ENCODE measurements around the gene TEX48. TPM values are rescaled to one million over a fixed set of nuclear protein-coding genes. Genes with fewer than 3 reads are reported as not detected.

Gene TEX48
- total RNA-seq, 2 experiments from 2014 or later: 0.69 to 0.75 TPM

DNA sequence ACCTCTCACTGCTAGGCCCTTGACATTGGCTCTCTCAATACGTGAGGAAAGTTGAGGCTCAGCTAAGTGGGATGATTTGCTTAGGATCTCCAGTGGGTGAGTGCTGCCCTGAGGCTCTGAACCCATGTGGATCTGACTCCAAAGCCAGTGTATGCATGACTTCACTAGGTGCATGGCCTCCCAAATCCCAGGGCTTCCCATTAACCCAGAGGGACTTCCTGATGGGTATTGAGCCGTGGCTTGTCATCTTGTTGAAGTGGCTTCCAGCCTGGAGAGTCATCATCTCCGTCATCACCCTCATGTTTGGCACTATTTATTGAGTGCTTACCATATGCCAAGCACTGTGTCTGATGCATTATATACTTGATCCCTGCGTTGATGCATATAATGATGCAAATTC is 37.3 kb upstream of the TEX48 start:
- ATAC-seq (peak; percentile 3), DNase-seq (no peak)
- ChIA-PET POLR2A (interaction anchor here (0.6 to 2.4 kb wide), 9 partner anchors 15 to 270 kb away, joined by 3 to 22 read pairs (median 6); no protein-coding TSS in a partner anchor), CTCF (interaction anchor here (0.8 to 1.8 kb wide), 8 partner anchors 13 to 335 kb away, joined by 3 to 9 read pairs (median 3); no protein-coding TSS in a partner anchor)
- peaks cover 26% of the 10 kb centered on the region for H3K36me3 Mint-ChIP-seq (ENCODE audit: low read depth)
- H3K27ac Mint-ChIP-seq: peak overlapping the region; percentile 96
- H3K4me1 Mint-ChIP-seq: peaks cover 56% of the 10 kb centered on the region
- intact Hi-C loops (cut with DNase I, micrococcal nuclease): loop anchor here (1.0 to 5.0 kb wide), 8 partner anchors 15 to 317 kb away; partner anchors contain the start of genes TEX48 (in 2 of the 2) and TNFSF8 (in 1 of the 2)
- H3K4me3 Mint-ChIP-seq: no peak overlapping the region
- H3K27me3 Mint-ChIP-seq: peaks cover 2% of the 10 kb centered on the region
- peaks cover 4% of the 10 kb centered on the region for H3K9me3 Mint-ChIP-seq (ENCODE audit: low read depth)

DNA sequence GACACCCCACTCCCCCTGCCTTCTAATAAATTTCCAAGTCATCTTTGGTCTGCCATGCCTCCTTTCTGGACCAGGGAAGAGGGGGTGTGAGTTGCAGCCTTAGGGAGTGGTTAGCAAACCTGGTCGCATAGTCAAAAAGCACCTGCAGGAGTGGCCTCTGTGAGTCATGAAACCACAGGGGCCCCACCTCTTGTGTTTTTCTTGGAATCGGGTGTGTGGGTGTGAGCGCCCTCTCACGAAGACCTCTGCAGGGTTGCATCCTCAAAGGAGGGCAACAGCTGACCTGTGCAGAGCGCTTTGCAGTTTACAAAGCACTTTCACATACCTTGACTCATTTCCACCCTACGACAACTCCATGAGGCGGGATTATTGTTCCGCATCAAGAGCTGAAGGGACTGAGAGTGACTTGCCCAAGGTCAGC is 36.8 kb upstream of the TEX48 start:
- CTCF ChIA-PET: interaction anchor here (0.8 to 1.8 kb wide), 10 partner anchors 12 to 334 kb away, joined by 3 to 9 read pairs (median 4); partner anchors contain the start of gene TEX48
- Mint-ChIP-seq H3K27me3 (peaks cover 2% of the 10 kb centered on the region), H3K4me1 (peaks cover 56% of the 10 kb centered on the region), H3K9me3 (ENCODE audit: low read depth) (peaks cover 4% of the 10 kb centered on the region), H3K27ac (peak overlapping the region; percentile 96), H3K36me3 (ENCODE audit: low read depth) (peaks cover 26% of the 10 kb centered on the region), H3K4me3 (peak overlapping the region; percentile 15)
- DNase-seq: peak; percentile 95
- POLR2A ChIA-PET: interaction anchor here (0.6 to 2.4 kb wide), 11 partner anchors 15 to 271 kb away, joined by 3 to 22 read pairs (median 3); no protein-coding TSS in a partner anchor
- ATAC-seq: peak; percentile 94
- intact Hi-C loops (cut with DNase I, micrococcal nuclease): loop anchor here (1.0 to 5.0 kb wide), 9 partner anchors 15 to 317 kb away; partner anchors contain the start of genes TEX48 (in 2 of the 2) and TNFSF8 (in 1 of the 2)

DNA sequence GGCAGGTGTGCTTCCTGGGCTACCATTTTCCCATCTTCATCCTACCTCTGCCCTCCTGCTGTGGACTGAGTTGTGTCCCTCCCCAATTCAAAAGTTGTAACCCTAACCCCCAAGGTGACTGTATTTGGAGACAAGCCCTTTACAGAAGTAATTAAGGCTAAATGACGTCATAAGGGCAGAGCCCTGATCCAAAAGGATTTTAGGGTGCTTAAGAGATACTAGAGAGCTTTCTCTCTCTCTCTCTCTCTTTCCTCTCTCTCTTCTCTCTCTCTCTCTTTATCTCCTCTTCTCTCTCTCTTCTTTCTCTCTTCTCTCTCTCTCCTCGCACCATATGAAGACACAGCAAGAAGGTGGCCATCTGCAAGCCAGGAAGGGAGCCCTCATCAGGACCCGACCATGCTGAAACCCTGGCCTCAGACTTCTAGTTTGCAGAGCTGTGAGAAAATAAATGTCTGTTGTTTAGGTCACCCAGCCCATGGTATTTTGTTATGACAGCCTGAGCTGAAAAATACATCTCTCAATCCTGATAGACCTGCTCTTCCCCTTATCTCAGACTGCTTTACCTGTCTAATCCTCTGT is 36.0 kb upstream of the TEX48 start:
- CTCF ChIA-PET: interaction anchor here (0.7 to 1.8 kb wide), 5 partner anchors 12 to 36 kb away, joined by 4 to 9 read pairs (median 4); partner anchors contain the start of gene TEX48
- ATAC-seq (no peak), DNase-seq (no peak)
- peaks cover 2% of the 10 kb centered on the region for H3K27me3 Mint-ChIP-seq
- POLR2A ChIA-PET: interaction anchor here (0.6 to 2.4 kb wide), 4 partner anchors 20 to 240 kb away, joined by 3 to 22 read pairs (median 3); no protein-coding TSS in a partner anchor
- no peak overlapping the region for H3K4me3 Mint-ChIP-seq
- peak overlapping the region; percentile 96 for H3K27ac Mint-ChIP-seq
- peaks cover 4% of the 10 kb centered on the region for H3K9me3 Mint-ChIP-seq (ENCODE audit: low read depth)
- peaks cover 56% of the 10 kb centered on the region for H3K4me1 Mint-ChIP-seq
- H3K36me3 Mint-ChIP-seq (ENCODE audit: low read depth): peaks cover 26% of the 10 kb centered on the region
- intact Hi-C loops (cut with DNase I, micrococcal nuclease): loop anchor here (1.0 to 5.0 kb wide), 5 partner anchors 20 to 271 kb away; partner anchors contain the start of gene TEX48 (in 2 of the 2)

DNA sequence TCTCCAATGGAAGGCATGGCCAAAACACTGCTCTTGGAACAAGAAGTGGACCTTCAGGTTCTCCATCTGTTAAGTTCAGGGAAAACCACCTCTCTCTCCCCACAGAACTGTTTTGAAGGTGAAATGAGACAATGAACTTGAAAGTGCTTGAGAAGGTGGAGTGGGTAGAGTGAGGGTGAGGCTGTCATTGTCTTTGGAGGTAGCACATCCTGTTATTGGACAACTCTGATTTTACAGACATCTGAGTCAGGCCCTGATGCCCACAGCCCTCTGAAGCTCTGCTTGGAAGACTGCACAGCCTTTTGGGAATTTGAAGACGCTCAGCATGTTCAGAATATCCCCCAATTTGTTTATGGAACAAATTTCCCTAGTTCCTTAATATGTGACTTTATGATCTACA is 27.6 kb upstream of the TEX48 start:
- Mint-ChIP-seq H3K9me3 (ENCODE audit: low read depth) (no peaks in the 10 kb centered on the region), H3K27me3 (peaks cover 4% of the 10 kb centered on the region), H3K4me3 (no peak overlapping the region), H3K27ac (peak overlapping the region; percentile 40), H3K36me3 (ENCODE audit: low read depth) (peaks cover 17% of the 10 kb centered on the region), H3K4me1 (peaks cover 47% of the 10 kb centered on the region)
- POLR2A ChIA-PET: no interaction called here
- intact Hi-C loops (cut with DNase I, micrococcal nuclease): no loop called here
- DNase-seq (no peak), ATAC-seq (peak; percentile 79)
- CTCF ChIA-PET: interaction anchor here (1.0 to 1.2 kb wide), 3 partner anchors 29 to 280 kb away, joined by 3 to 5 read pairs (median 4); no protein-coding TSS in a partner anchor

DNA sequence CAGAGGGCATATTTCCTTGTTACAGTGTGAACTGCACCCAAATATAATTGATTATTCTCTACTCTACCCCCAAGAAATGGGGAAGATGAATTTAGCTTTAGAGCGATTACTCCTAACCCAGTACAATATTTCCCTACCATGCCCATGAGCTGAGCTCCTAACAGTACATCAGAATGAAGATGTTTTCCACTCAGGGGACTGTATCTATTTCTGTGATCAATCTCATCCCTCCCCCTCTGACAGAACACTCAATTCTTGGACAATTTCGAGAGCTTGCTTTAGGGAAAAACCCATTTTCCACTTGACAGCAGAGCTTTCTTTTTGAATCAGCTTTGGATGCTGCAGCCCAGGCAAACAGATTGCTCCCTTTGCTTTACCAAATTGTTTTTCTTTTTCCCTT is 24.7 kb upstream of the TEX48 start:
- peak overlapping the region; percentile 87 for H3K27ac Mint-ChIP-seq
- POLR2A ChIA-PET: interaction anchor here (1.3 to 1.8 kb wide), 3 partner anchors 9 to 16 kb away, joined by 5 to 12 read pairs (median 7); no protein-coding TSS in a partner anchor

DNA sequence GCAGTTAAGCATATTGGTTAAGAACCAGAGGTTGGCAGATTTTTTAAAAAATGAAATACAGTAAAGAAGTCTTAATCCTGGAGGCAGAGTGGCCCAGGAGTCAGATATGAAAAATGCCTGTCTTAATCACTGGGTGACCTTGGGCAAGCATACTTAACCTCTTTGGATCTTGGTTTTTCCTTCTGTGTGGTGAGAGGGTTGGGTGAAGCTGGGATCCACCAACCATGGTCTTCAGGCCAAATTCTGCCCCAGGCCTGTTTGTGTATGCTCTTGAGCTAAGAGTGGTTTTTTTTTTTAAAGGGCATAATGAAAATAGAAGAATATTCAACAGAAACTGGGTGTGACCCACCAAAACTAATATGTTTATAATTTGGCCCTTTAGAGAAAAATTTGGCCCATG is 20.0 kb upstream of the TEX48 start:
- peaks cover 31% of the 10 kb centered on the region for H3K36me3 Mint-ChIP-seq (ENCODE audit: low read depth)
- no peaks in the 10 kb centered on the region for H3K27me3 Mint-ChIP-seq
- DNase-seq (no peak), ATAC-seq (no peak)
- CTCF ChIA-PET: interaction anchor here (0.6 to 3.1 kb wide), 2 partner anchors 12 to 37 kb away, joined by 3 to 10 read pairs; no protein-coding TSS in a partner anchor
- intact Hi-C loops (cut with DNase I, micrococcal nuclease): no loop called here
- no peak overlapping the region for H3K4me3 Mint-ChIP-seq
- POLR2A ChIA-PET: no interaction called here
- peaks cover 59% of the 10 kb centered on the region for H3K4me1 Mint-ChIP-seq
- no peaks in the 10 kb centered on the region for H3K9me3 Mint-ChIP-seq (ENCODE audit: low read depth)
- H3K27ac Mint-ChIP-seq: peak overlapping the region; percentile 66

More for the DNA sequence above, 24.7 kb upstream of the TEX48 start:
- intact Hi-C loops (cut with DNase I, micrococcal nuclease): no loop called here
- ATAC-seq: peak; percentile 64
- Mint-ChIP-seq H3K36me3 (ENCODE audit: low read depth) (peaks cover 24% of the 10 kb centered on the region), H3K4me3 (peak overlapping the region; percentile 65), H3K9me3 (ENCODE audit: low read depth) (no peaks in the 10 kb centered on the region), H3K4me1 (peaks cover 47% of the 10 kb centered on the region), H3K27me3 (peaks cover 4% of the 10 kb centered on the region)
- CTCF ChIA-PET: interaction anchor here (0.7 to 1.6 kb wide), 7 partner anchors 9 to 308 kb away, joined by 3 to 9 read pairs (median 4); no protein-coding TSS in a partner anchor
- DNase-seq: no peak

DNA sequence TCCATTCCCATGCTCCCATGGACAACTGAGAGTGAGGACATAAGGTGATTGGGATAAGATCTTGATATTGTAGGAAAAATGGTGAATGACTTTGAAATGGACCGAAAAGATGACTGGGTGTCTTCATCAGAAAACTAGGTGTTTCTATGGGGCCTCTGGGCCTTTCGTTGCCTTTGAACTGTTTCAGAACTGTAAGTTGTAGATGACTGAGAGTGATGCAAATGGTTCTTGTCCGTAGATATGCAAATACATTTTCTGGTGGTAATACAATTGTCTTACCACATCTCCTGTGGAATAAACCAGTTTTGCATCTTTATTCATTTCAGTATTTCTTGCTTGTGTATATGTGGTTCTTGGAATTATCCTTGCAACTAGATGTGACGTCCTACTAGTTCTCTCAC is 16.0 kb upstream of the TEX48 start:
- peak; percentile 67 for DNase-seq
- Mint-ChIP-seq H3K9me3 (ENCODE audit: low read depth) (no peaks in the 10 kb centered on the region), H3K36me3 (ENCODE audit: low read depth) (peaks cover 12% of the 10 kb centered on the region), H3K27me3 (no peaks in the 10 kb centered on the region), H3K27ac (peak overlapping the region; percentile 89), H3K4me3 (peak overlapping the region; percentile 57), H3K4me1 (peaks cover 82% of the 10 kb centered on the region)
- peak; percentile 63 for ATAC-seq
- intact Hi-C loops (cut with DNase I, micrococcal nuclease): loop anchor here (1.0 to 10.0 kb wide), 9 partner anchors 8 to 1987 kb away; partner anchors contain the start of genes SNX30 (in 1 of the 2) and TRIM32 (in 1 of the 2)
- POLR2A ChIA-PET: interaction anchor here (1.0 to 3.6 kb wide), 9 partner anchors 8 to 309 kb away, joined by 3 to 22 read pairs (median 6); no protein-coding TSS in a partner anchor
- CTCF ChIA-PET: interaction anchor here (0.6 to 2.4 kb wide), 13 partner anchors 8 to 339 kb away, joined by 3 to 16 read pairs (median 4); partner anchors contain the start of gene TEX48

DNA sequence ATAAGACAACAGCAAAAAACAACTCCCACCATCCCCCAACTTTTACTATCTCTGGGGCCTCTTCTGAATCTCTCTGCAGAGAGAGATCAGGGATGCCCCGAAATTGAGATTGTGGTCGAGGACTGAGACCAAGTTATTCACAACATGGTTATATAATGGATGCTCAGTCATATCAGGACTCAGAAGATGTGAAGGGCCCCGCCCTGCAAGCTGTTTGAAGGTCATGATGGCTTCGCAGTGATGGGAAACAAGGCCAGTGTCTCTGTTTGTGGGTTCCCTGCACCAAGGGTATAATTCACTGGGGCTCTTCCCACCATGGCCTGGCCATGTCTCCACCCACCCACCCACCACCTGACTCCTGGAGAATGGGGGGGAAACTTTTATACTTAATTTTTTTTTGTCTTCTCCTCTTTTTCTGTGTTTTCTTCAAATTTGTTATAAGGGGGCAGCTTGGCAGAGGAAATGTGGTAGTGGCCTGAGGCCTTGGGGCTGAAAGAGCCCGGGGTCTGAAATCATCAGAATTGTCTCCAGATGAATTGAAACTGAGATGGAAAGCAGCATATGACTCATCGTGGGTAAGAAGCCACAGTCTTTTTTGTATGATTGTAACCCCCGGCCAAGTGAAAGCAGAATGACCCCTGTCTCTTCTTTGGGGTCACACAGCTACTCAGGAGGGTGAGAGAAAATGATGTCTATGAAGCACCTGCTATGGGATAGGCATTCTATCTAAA is 15.0 kb upstream of the TEX48 start:
- CTCF ChIA-PET: interaction anchor here (1.0 to 1.9 kb wide), 5 partner anchors 9 to 22 kb away, joined by 3 to 7 read pairs (median 4); no protein-coding TSS in a partner anchor

DNA sequence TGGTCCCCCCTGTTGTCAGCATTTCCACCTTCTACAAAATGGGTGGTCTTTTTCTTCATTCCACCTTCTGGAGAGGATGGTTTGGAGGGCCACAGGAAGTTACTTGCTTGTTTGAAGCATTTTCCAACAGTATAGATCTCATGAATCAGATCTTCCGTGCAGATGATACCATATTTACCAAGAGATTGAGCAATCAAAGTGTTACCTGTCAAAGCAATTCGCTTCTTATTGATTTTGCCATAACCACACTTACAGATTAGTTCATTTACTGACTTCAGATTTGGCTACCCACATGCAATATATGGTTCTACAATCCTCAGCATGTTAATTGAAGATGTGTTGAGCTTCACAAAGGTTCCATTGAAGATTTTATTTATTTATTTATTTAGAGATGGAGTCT is 14.0 kb upstream of the TEX48 start:
- peaks cover 93% of the 10 kb centered on the region for H3K4me1 Mint-ChIP-seq
- H3K4me3 Mint-ChIP-seq: no peak overlapping the region

More for the DNA sequence above, 15.0 kb upstream of the TEX48 start:
- H3K27me3 Mint-ChIP-seq: no peaks in the 10 kb centered on the region
- ATAC-seq (peak; percentile 49), DNase-seq (peak; percentile 86)
- POLR2A ChIA-PET: interaction anchor here (1.0 to 3.6 kb wide), 4 partner anchors 21 to 310 kb away, joined by 4 to 22 read pairs (median 14); no protein-coding TSS in a partner anchor
- intact Hi-C loops (cut with DNase I, micrococcal nuclease): loop anchor here (1.0 to 10.0 kb wide), 4 partner anchors 292 to 1988 kb away; partner anchors contain the start of genes SNX30 (in 1 of the 2) and TRIM32 (in 1 of the 2)
- H3K9me3 Mint-ChIP-seq (ENCODE audit: low read depth): no peaks in the 10 kb centered on the region
- H3K27ac Mint-ChIP-seq: peak overlapping the region; percentile 89
- H3K4me1 Mint-ChIP-seq: peaks cover 89% of the 10 kb centered on the region
- peak overlapping the region; percentile 28 for H3K4me3 Mint-ChIP-seq
- peaks cover 10% of the 10 kb centered on the region for H3K36me3 Mint-ChIP-seq (ENCODE audit: low read depth)

DNA sequence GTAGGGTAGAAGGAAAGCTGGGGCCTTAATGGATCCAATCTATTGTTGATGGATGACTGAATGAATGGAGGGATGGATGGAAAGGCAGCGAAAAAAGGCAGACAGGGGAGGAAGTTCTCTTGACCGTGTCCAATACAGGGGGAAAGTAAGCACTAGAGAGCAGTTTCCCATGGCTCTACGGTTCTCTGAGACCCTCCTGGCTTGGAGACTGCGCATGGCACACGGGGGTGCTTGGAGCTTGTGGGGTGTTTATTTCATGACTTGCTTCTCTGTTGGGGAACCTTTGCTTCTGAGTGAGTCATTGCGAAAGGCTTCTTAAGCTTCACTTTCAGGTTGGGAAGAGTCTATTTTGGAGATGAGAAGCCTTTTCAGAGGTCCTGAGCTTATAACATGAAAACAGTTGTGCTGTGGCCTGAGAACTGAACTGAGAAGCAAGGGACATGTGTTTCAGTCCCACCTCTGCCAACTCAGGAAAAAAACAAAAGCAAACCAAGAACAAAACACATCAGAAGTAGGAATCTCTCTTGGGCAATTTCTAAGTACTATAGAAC is 12.8 kb upstream of the TEX48 start:
- Mint-ChIP-seq H3K9me3 (ENCODE audit: low read depth) (no peaks in the 10 kb centered on the region), H3K36me3 (ENCODE audit: low read depth) (peaks cover 7% of the 10 kb centered on the region), H3K4me3 (no peak overlapping the region), H3K4me1 (peaks cover 95% of the 10 kb centered on the region), H3K27me3 (no peaks in the 10 kb centered on the region), H3K27ac (peak overlapping the region; percentile 84)
- intact Hi-C loops (cut with DNase I, micrococcal nuclease): loop anchor here in 1 of 2 experiments (5.0 to 10.0 kb wide), 3 partner anchors 513 to 1990 kb away; partner anchors contain the start of genes SNX30 and TRIM32
- ChIA-PET POLR2A (interaction anchor here (0.6 to 2.8 kb wide), 10 partner anchors 9 to 317 kb away, joined by 3 to 12 read pairs (median 6); partner anchors contain the start of gene ATP6V1G1), CTCF (interaction anchor here (0.7 to 1.0 kb wide), 3 partner anchors 9 to 14 kb away, joined by 3 to 8 read pairs (median 5); partner anchors contain the start of gene TEX48)
- ATAC-seq (peak; percentile 6), DNase-seq (peak; percentile 44)

More for the DNA sequence above, 14.0 kb upstream of the TEX48 start:
- peak overlapping the region; percentile 89 for H3K27ac Mint-ChIP-seq
- H3K36me3 Mint-ChIP-seq (ENCODE audit: low read depth): peaks cover 10% of the 10 kb centered on the region
- no peaks in the 10 kb centered on the region for H3K9me3 Mint-ChIP-seq (ENCODE audit: low read depth)
- ChIA-PET POLR2A (interaction anchor here (0.6 to 3.0 kb wide), 4 partner anchors 23 to 311 kb away, joined by 3 to 12 read pairs (median 6); partner anchors contain the start of gene ATP6V1G1), CTCF (interaction anchor here (0.7 to 1.3 kb wide), 2 partner anchors 23 to 294 kb away, joined by 3 read pairs; no protein-coding TSS in a partner anchor)
- no peaks in the 10 kb centered on the region for H3K27me3 Mint-ChIP-seq
- no peak for DNase-seq
- ATAC-seq: no peak
- intact Hi-C loops (cut with DNase I, micrococcal nuclease): loop anchor here in 1 of 2 experiments (5.0 to 10.0 kb wide), 2 partner anchors 1944 to 1989 kb away; partner anchors contain the start of genes SNX30 and TRIM32

Measured in activated CD4-positive, alpha-beta T cell treated with anti-CD3 and anti-CD28 coated beads for 36 hours (primary cell).